Mucosa of descending colon (tissue), 3 donors: ENCODE results near the gene ANKRD44. TPM values are rescaled to one million over a fixed set of nuclear protein-coding genes. Genes with fewer than 3 reads are reported as not detected.

Experiments used
- ATAC-seq: fragments of 200-7000 bp; cut with Tn5 transposase; one replicate; pipeline ENCODE4 v1.9.1; 2020; ENCODE audit warnings: mild to moderate bottlenecking, moderate library complexity
- DNase-seq, 3 donors: peaks; one replicate each; pipeline ENCODE4 v3.0.0-alpha.2; 2020
- H3K36me3 ChIP-seq: fragments of 200-600 bp; one replicate; pipeline ENCODE4 v1.8.0; 2021; ENCODE audit warnings: low read depth, mild to moderate bottlenecking
- H3K4me1 ChIP-seq: fragments of 200-600 bp; one replicate; pipeline ENCODE4 v1.8.0; 2021; ENCODE audit warnings: low read depth, mild to moderate bottlenecking
- H3K4me3 ChIP-seq: fragments of 200-600 bp; one replicate; pipeline ENCODE4 v1.8.0; 2021; ENCODE audit warnings: mild to moderate bottlenecking
- H3K9me3 ChIP-seq: fragments of 200-600 bp; one replicate; pipeline ENCODE4 v1.8.0; 2021; ENCODE audit warnings: mild to moderate bottlenecking
- CTCF ChIP-seq: fragments of 200-600 bp; IDR thresholded peaks from one replicate; pipeline ENCODE4 v1.8.0; 2022; ENCODE audit warnings: antibody characterized with exemption, mild to moderate bottlenecking
- intact Hi-C, 2 donors: fragments of 100-400 bp; cut with DNase I in 1 of 2; cut with micrococcal nuclease in 1 of 2; formaldehyde crosslinking; loops; one replicate each; pipeline versions ENCODE4 v1.11.0 to v1.11.1; 2022; cut with DNase I, micrococcal nuclease
- total RNA-seq, 3 donors: library from RNA; stranded (reverse); fragmentation: NEBNext Ultra II Directional in 2 of 3; extraction: Animal tissue kit (Norgen Biotek cat#: 25700) in 2 of 3; gene quantifications; one replicate each; pipeline versions ENCODE4 v1.2.1 to v1.2.4, GENCODE V29; 2021 to 2023
- donor health status: DM: no; HTN: no; CAD: no; lungs with moderate emphysema.
- donor health status: DM: no; HTN: no; CAD: no.
- donor health status: DM: no; HTN: yes; CAD: no.

Gene ANKRD44
- total RNA-seq, 3 donors from 2014 or later, result 9.7 to 25.7 (median 13.7) TPM

DNA sequence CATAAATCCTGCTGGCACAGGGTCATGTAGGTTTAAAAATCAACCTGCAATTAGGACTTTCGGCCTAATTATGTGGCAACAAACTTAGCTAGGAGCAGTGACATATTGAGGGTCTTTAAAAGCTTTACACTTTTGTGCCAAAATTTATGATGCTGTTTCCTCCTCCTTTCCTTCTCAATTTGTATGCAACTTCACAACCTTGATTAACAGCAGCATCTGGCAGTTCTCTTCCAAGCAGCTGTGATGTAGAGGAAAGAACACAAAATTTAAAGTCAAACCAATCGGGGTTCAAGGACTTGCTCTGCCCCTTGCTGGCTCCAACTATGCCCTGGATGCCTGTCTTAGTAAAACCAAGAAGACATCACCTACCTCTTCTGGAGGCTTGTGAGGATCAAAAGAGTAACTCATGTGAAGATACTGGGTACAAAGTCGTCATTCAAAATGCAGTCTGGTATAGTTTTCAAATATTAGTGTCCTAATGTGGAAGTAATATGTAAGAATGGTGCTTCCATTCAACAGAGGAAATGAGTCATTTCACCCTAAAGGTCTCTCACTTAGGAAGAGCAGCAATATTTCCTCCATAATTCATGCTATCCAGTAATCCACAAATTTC is 94.7 kb downstream of the ANKRD44 start:
- no peaks in the 10 kb centered on the region for H3K36me3 ChIP-seq
- ATAC-seq (peak; percentile 40), DNase-seq (no peak)
- intact Hi-C loops, result no loop called here
- H3K4me1 ChIP-seq, result peaks cover 17% of the 10 kb centered on the region
- no peak for TF ChIP-seq CTCF
- no peaks in the 10 kb centered on the region for H3K9me3 ChIP-seq
- no peak overlapping the region for H3K4me3 ChIP-seq

DNA sequence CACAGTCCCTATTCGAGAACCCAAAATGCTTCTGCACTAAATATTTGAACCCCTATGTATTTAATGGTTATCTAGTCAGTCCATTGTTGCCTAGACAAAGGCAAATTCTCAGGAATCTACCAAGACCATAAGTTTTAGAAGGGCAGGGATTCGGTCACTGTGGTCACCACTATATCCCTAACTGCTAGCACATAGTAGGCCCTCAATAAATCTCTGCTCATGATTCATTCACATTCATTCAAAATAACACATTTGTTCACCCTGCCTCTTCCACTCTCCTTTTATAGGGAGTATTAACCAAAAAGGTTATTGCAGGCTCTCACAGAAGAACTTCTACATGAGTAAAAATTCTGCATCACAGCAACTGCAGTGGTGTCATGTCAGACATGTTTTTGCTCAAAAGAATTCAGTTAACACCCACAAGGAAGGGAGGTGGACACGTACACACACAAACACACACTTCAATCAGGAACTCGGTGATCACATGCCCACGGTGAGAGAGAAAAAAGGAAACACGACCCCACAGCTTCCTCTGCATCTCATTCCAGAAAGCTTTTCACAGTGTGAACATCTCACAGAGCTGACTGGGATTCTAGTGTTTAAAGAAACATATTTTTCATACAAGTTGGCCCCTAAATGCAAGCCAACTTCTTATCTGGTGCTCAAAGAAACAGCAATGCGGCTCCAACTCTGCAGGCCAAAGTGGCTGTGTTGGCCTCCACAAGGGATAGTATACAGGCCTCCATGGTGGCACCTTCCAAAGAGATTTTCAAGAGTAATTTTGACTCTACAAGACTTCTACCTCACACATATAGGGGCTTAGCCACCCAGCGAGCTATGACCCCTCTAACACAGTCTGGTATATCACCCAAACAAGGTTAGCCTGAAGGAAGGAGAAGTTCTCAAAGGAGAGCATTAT is 98.0 kb downstream of the ANKRD44 start:
- H3K9me3 ChIP-seq, result no peaks in the 10 kb centered on the region
- peak; percentile 50 for ATAC-seq
- intact Hi-C loops, result no loop called here
- TF ChIP-seq CTCF, result no peak
- H3K4me1 ChIP-seq, result peaks cover 16% of the 10 kb centered on the region
- DNase-seq, result peak in 1 of 3 donors; percentile 31
- no peak overlapping the region for H3K4me3 ChIP-seq
- H3K36me3 ChIP-seq, result no peaks in the 10 kb centered on the region

- Histone ChIP-seq H3K36me3 (no peaks in the 10 kb centered on the region), H3K4me1 (peaks cover 16% of the 10 kb centered on the region), H3K4me3 (no peak overlapping the region), H3K9me3 (no peaks in the 10 kb centered on the region)
- ATAC-seq, result no peak
- intact Hi-C loops, result no loop called here
- DNase-seq, result no peak
- no peak for TF ChIP-seq CTCF
These were observed 98.7 kb downstream of the ANKRD44 start for GRCh38 chr2:197211881-197212342.

GRCh38 chr2:197210430-197210829 is 100.2 kb downstream of the ANKRD44 start:
- no peaks in the 10 kb centered on the region for H3K36me3 ChIP-seq
- ATAC-seq, result no peak
- no peaks in the 10 kb centered on the region for H3K9me3 ChIP-seq
- intact Hi-C loops, result no loop called here
- no peak for DNase-seq
- TF ChIP-seq CTCF, result no peak
- no peak overlapping the region for H3K4me3 ChIP-seq
- H3K4me1 ChIP-seq, result peaks cover 16% of the 10 kb centered on the region

DNA sequence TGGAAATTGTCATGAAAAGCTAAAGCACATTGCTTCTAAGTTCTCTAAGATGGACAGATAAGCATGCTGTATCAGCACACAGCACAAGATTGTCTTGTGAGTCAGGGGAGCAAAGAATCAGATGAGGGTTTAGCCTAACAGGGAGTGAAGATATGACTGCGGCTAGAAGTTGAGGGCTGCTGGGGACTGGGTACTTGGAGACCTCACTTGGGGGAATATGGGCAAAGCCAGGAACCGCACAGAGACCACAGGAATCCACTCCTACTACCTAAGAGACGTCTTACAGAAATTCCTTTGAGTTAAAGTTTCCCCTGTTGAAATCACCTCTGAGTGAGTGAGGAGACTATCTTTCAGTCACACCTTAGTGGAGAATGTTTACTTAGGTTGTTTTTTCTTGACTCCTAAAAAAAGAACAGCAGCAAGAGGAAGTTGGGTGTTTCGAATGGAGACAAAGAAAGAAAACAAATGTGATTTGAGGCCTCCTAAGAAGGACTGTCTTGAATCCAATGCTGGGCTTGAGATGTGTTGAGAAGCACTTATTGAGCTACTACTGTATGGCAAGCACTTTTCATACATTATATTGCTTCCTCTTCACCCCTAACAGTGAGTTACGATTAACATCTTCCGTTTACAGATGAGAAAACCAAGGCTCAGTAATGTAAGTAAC is 100.7 kb downstream of the ANKRD44 start:
- TF ChIP-seq CTCF, result no peak
- Histone ChIP-seq H3K9me3 (no peaks in the 10 kb centered on the region), H3K4me1 (peaks cover 16% of the 10 kb centered on the region), H3K4me3 (no peak overlapping the region), H3K36me3 (no peaks in the 10 kb centered on the region)
- no peak for DNase-seq
- peak; percentile 44 for ATAC-seq
- intact Hi-C loops, result no loop called here
